CD4-positive, CD25-positive, alpha-beta regulatory T cell (primary cell): ENCODE measurements around the gene CEP192. TPM values are rescaled to one million over a fixed set of nuclear protein-coding genes. Genes with fewer than 3 reads are reported as not detected.

Experiments used
- polyA plus RNA-seq, 4 donors: library from polyadenylated mRNA; unstranded; fragments of 300-500 nt; fragmentation: Illumina TruSeq; gene quantifications; one replicate each; pipeline ENCODE4 v1.2.3, GENCODE V29; 2021
- total RNA-seq: library from RNA; stranded (reverse); gene quantifications from one replicate; pipeline ENCODE4 v1.2.3, GENCODE V29; 2022

The CEP192 gene
- total and polyA plus RNA-seq, 5 donors from 2014 or later: 5.3 to 38.6 (median 7.2) TPM

Other genes with a start within 250 kb of the CEP192 start
- gene PTPN2, start 107.1 kb upstream of the CEP192 start, total RNA-seq: 80.4 TPM
- gene PTPN2, start 107.1 kb upstream of the CEP192 start, polyA plus RNA-seq: 100 to 1,000 TPM in 1 of 4 donors, 10 to 100 TPM in 3; 62.3 to 110 (median 95.8) TPM
- 22.0 TPM for gene SEH1L, start 43.4 kb upstream of the CEP192 start, total RNA-seq
- gene SEH1L, start 43.4 kb upstream of the CEP192 start, polyA plus RNA-seq: 10 to 100 TPM; 24.2 to 33.1 (median 26.5) TPM
- gene LDLRAD4, start 227.4 kb downstream of the CEP192 start, total RNA-seq: 207 TPM
- gene LDLRAD4, start 227.4 kb downstream of the CEP192 start, polyA plus RNA-seq: 10 to 100 TPM; 42.4 to 58.7 (median 48.6) TPM